Placental epithelial cell (primary cell): Measurements from ENCODE around the gene LITAF. TPM values are rescaled to one million over a fixed set of nuclear protein-coding genes. Genes with fewer than 3 reads are reported as not detected.

Source experiments
- total RNA-seq: library from RNA; depleted of rRNA; stranded (reverse); fragments of >200 nt; gene quantifications from 2 replicates; pipeline ENCODE4 v1.2.3, GENCODE V29; 2012

LITAF gene
- total RNA-seq: 22.4 and 24.5 TPM in 2 replicates

DNA sequence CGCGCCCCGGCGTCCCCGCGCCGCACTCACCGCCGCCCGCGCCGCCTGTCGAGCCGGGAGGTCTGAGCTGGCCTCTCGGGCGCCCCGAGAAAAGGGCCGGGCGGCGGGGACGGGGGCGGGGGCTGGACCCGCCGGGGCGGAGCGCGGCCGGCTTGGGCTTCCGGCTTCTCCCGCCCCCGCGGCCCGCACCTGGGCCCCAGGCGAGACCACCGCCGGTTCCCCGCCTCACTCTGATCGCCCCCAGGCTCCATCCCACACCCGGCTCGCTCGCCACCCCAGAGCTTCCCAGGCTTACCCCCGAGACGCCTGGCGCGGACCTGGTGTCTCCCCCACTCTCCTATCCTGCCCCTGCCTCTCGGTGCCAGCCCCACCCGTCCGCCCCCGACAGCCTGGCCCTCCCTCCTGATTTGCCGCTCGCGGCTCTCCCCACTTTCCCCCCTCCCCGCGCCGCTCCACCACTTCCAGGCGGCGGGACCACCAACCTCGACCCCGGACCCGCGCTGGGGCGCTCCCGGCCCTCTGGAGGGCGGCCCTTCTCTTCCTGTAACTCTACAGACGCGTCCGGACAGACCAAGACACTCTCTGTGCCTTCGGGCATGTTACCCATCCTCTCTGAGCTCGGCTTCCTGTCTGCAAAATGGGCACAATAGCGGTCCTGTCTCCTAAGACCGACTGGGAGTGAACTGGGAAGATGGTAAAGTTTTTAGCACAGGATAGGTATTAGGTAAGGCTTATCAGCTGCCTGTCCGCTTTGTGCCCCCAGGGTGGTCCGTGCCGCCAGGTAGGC, at the start of gene LITAF:
TSS of gene LITAF (minus strand) at position 64 of the 787 bp plus-strand sequence. CDS start 30,189 bp downstream, outside the sequence.

Other genes with a start within 250 kb of the LITAF start
- 9.0 and 11.3 TPM in 2 replicates for gene RMI2, start 241.5 kb downstream of the LITAF start, total RNA-seq
- 3.1 and 7.9 TPM in 2 replicates for gene SNN, start 81.5 kb upstream of the LITAF start, total RNA-seq
- 27.5 and 45.4 TPM in 2 replicates for gene TXNDC11, start 155.9 kb upstream of the LITAF start, total RNA-seq
- gene ZC3H7A, start 210.3 kb upstream of the LITAF start, total RNA-seq: 30.0 and 40.8 TPM in 2 replicates